GM12864 (cell line): Measurements from ENCODE around the gene PTS.

Experiments used
- DNase-seq: peaks from one replicate; pipeline ENCODE4 v3.0.0-alpha.2; 2011; ENCODE audit warnings: low read depth
- H3K4me3 ChIP-seq: 2 replicates; pipeline ENCODE4 v1.5.1; 2011; ENCODE audit warnings: mild to moderate bottlenecking, low read depth, low read length, control low read depth
- CTCF ChIP-seq: IDR thresholded peaks from 2 replicates; pipeline ENCODE4 v1.5.1; 2011; ENCODE audit warnings: low read depth, mild to moderate bottlenecking, moderate library complexity, low read length, control low read depth, inconsistent platforms; ENCODE audit errors: missing control alignments

The PTS gene

GRCh38 chr11:112255067-112255720, 29.0 kb downstream of the PTS start:
- DNase-seq: no peak
- TF ChIP-seq CTCF: no peak

GRCh38 chr11:112260490-112260889, 34.3 kb downstream of the PTS start, which contains the start of gene PLET1:
Gene PLET1 (minus strand): TSS chr11:112260860. CDS start chr11:112260589, 271 bp downstream.
- no peak for DNase-seq
- no peak within 1 kb of the TSS for H3K4me3 ChIP-seq
- no peak for TF ChIP-seq CTCF

More at GRCh38 chr11:112255067-112255720, 29.0 kb downstream of the PTS start:
- H3K4me3 ChIP-seq: no peak overlapping the region

- TF ChIP-seq CTCF: no peak
- no peak for DNase-seq
- H3K4me3 ChIP-seq: no peak overlapping the region
Measured at GRCh38 chr11:112265659-112266409, 39.6 kb downstream of the PTS start.

- no peak for DNase-seq
- TF ChIP-seq CTCF: no peak
- H3K4me3 ChIP-seq: no peak overlapping the region
Measured at GRCh38 chr11:112266410-112266778, 40.2 kb downstream of the PTS start.

GRCh38 chr11:112267188-112267591, 41.0 kb downstream of the PTS start:
- no peak for DNase-seq
- H3K4me3 ChIP-seq: no peak overlapping the region
- TF ChIP-seq CTCF: no peak

GRCh38 chr11:112268406-112268805, 42.2 kb downstream of the PTS start:
- TF ChIP-seq CTCF: no peak
- H3K4me3 ChIP-seq: no peak overlapping the region
- no peak for DNase-seq
